Measurements from ENCODE around the gene RPP21. TPM values are rescaled to one million over a fixed set of nuclear protein-coding genes. Genes with fewer than 3 reads are reported as not detected.

RPP21 gene
- total RNA-seq, 1 experiment from 2014 or later: 52.0 TPM

Other genes with a start within 250 kb of the RPP21 start
- gene TRIM31, start 232.1 kb upstream of the RPP21 start, total RNA-seq (2014; rRNA removed; shearing (Covaris generic); ENCODE audit: low replicate concordance): not detected in 2 replicates
- gene TRIM40, start 209.0 kb upstream of the RPP21 start, total RNA-seq (2014; rRNA removed; shearing (Covaris generic); ENCODE audit: low replicate concordance): not detected in 2 replicates
- not detected in 2 replicates for gene TRIM10, start 183.9 kb upstream of the RPP21 start, total RNA-seq (2014; rRNA removed; shearing (Covaris generic); ENCODE audit: low replicate concordance)
- gene TRIM15, start 181.6 kb upstream of the RPP21 start, total RNA-seq (2014; rRNA removed; shearing (Covaris generic); ENCODE audit: low replicate concordance): not detected in 2 replicates
- gene TRIM26, start 131.8 kb upstream of the RPP21 start, total RNA-seq (2014; rRNA removed; shearing (Covaris generic); ENCODE audit: low replicate concordance): 44.3 and 60.7 TPM in 2 replicates
- gene TRIM39, start 18.2 kb upstream of the RPP21 start, total RNA-seq (2014; rRNA removed; shearing (Covaris generic); ENCODE audit: low replicate concordance): 7.6 and 9.3 TPM in 2 replicates
- 25.6 and 28.9 TPM in 2 replicates for gene HLA-E, start 144.4 kb downstream of the RPP21 start, total RNA-seq (2014; rRNA removed; shearing (Covaris generic); ENCODE audit: low replicate concordance)
- gene GNL1, start 211.3 kb downstream of the RPP21 start, total RNA-seq (2014; rRNA removed; shearing (Covaris generic); ENCODE audit: low replicate concordance): 27.3 and 33.6 TPM in 2 replicates
- gene PRR3, start 212.1 kb downstream of the RPP21 start, total RNA-seq (2014; rRNA removed; shearing (Covaris generic); ENCODE audit: low replicate concordance): 0.64 and 1.2 TPM in 2 replicates
- 19.4 and 26.1 TPM in 2 replicates for gene ABCF1, start 226.3 kb downstream of the RPP21 start, total RNA-seq (2014; rRNA removed; shearing (Covaris generic); ENCODE audit: low replicate concordance)